K562 (cell line): ENCODE data around the gene STK11. TPM values are rescaled to one million over a fixed set of nuclear protein-coding genes. Genes with fewer than 3 reads are reported as not detected.

Source experiments
- EGR1 ChIP-seq: fragments of 450-650 bp; conservative IDR thresholded peaks from 2 replicates; pipeline ENCODE4 v1.6.1; 2017; ENCODE audit warnings: mild to moderate bottlenecking
- FIP1L1 ChIP-seq: fragments of 200-400 bp; formaldehyde crosslinking; IDR thresholded peaks from 2 replicates; pipeline ENCODE4 v1.6.1; 2018; ENCODE audit warnings: mild to moderate bottlenecking, low read depth, low read length; ENCODE audit not compliant: poor library complexity, severe bottlenecking
- GTF2E2 ChIP-seq: fragments of 200-800 bp; sonication (Bioruptor generic); IDR thresholded peaks from 2 replicates; pipeline ENCODE4 v1.6.1; 2016; ENCODE audit warnings: missing genetic modification characterization, missing compliant biosample characterization
- HDAC1 ChIP-seq, 2 experiments: fragments of 450-650 bp; IDR thresholded peaks; 2 replicates each; pipeline ENCODE4 v1.6.1; 2016 to 2017; ENCODE audit warnings: inconsistent platforms in 1 of 2, mild to moderate bottlenecking in 1 of 2, moderate library complexity in 1 of 2
- NFIC ChIP-seq: fragments of 450-650 bp; IDR thresholded peaks from 2 replicates; pipeline ENCODE4 v1.6.1; 2017; ENCODE audit warnings: mild to moderate bottlenecking, inconsistent platforms
- PCBP1 ChIP-seq: fragments of 200-400 bp; formaldehyde crosslinking; IDR thresholded peaks from 2 replicates; pipeline ENCODE4 v1.6.1; 2018; ENCODE audit warnings: mild to moderate bottlenecking, low read depth, low read length; ENCODE audit not compliant: poor library complexity, severe bottlenecking
- POLR2G ChIP-seq: fragments of 200-400 bp; formaldehyde crosslinking; IDR thresholded peaks from 2 replicates; pipeline ENCODE4 v1.6.1; 2017; ENCODE audit warnings: low read depth, mild to moderate bottlenecking, antibody characterized with exemption, low read length, moderate library complexity
- SAP30 ChIP-seq: fragments of 200-600 bp; sonication (generic); IDR thresholded peaks from 2 replicates; pipeline ENCODE4 v1.6.1; 2012; ENCODE audit warnings: borderline replicate concordance, low read depth, mild to moderate bottlenecking, moderate library complexity, low read length, control low read depth, inconsistent platforms; ENCODE audit not compliant: insufficient read depth, poor library complexity, severe bottlenecking
- SRSF3 ChIP-seq: fragments of 200-400 bp; formaldehyde crosslinking; IDR thresholded peaks from 2 replicates; pipeline ENCODE4 v1.6.1; 2016; ENCODE audit warnings: mild to moderate bottlenecking, low read length, moderate library complexity; ENCODE audit not compliant: insufficient read depth
- TBP ChIP-seq: optimal IDR thresholded peaks from 2 replicates; pipeline ENCODE3; 2011; ENCODE audit warnings: low read depth, low read length, improper control_type of control experiment
- TSC22D4 ChIP-seq: fragments of 450-650 bp; IDR thresholded peaks from 2 replicates; pipeline ENCODE4 v1.6.1; 2016; ENCODE audit warnings: missing genetic modification characterization, missing biosample characterization, control low read depth
- ZBTB7A ChIP-seq: IDR thresholded peaks from 2 replicates; pipeline ENCODE4 v1.6.1; 2011; ENCODE audit warnings: low read depth, mild to moderate bottlenecking, low read length, moderate library complexity, borderline replicate concordance; ENCODE audit not compliant: control insufficient read depth
- polyA plus RNA-seq, 8 experiments: library from polyadenylated mRNA; depleted of rRNA in 4 of 8; stranded (reverse) in 5 of 8; unstranded in 3 of 8; fragments of >200 nt; fragmentation: Nextera tagmentation in 2 of 8; fragmentation: Illumina TruSeq in 1 of 8; extraction: Ambion mirVana in 2 of 8; extraction: Trizol in 1 of 8; gene quantifications; 2 replicates each; pipeline versions ENCODE4 v1.2.1 to v1.2.3, GENCODE V29; 2011 to 2014; ENCODE audit warnings: inconsistent platforms in 1 of 8, missing spikeins in 1 of 8
- total RNA-seq, 7 experiments: library from RNA; depleted of rRNA in 6 of 7; stranded (reverse); fragments of >200 nt in 6 of 7; fragmentation: Illumina TruSeq in 2 of 7; extraction: Trizol in 2 of 7; gene quantifications; 2 replicates each; pipeline versions ENCODE4 v1.2.1 to v1.2.3, GENCODE V29; 2011 to 2021; ENCODE audit warnings: low replicate concordance in 1 of 7
- TF ChIP-seq, protein P1 (sequence below), 2 experiments: fragments of 450-650 bp in 1 of 2; sonication (generic) in 1 of 2; formaldehyde crosslinking in 1 of 2; IDR thresholded peaks; 2 replicates each; pipeline versions ENCODE4 v1.7.1 to v1.9.0; 2016 to 2022; ENCODE audit warnings: inconsistent platforms in 1 of 2, mild to moderate bottlenecking in 1 of 2, missing genetic modification reagents in 1 of 2
- TF ChIP-seq, protein P2 (sequence below): fragments of 450-650 bp; formaldehyde crosslinking; conservative IDR thresholded peaks from 2 replicates; pipeline ENCODE4 v1.4.0; 2022; ENCODE audit warnings: mild to moderate bottlenecking, missing genetic modification characterization
- TF ChIP-seq, protein P3 (sequence below): sonication (generic); formaldehyde crosslinking; IDR thresholded peaks from 2 replicates; pipeline ENCODE4 v1.8.0; 2022; ENCODE audit warnings: missing genetic modification reagents, mild to moderate bottlenecking, moderate library complexity, borderline replicate concordance

Gene STK11
- total and polyA plus RNA-seq, 9 of the 15 experiments (the other 6 are each of a cell fraction or from before 2014, with no cell fraction given) = 0.15 to 96.5 (median 31.7) TPM

GRCh38 chr19:1237027-1237659 is 31.6 kb downstream of the STK11 start (continued):
- TF ChIP-seq, protein P1, sequence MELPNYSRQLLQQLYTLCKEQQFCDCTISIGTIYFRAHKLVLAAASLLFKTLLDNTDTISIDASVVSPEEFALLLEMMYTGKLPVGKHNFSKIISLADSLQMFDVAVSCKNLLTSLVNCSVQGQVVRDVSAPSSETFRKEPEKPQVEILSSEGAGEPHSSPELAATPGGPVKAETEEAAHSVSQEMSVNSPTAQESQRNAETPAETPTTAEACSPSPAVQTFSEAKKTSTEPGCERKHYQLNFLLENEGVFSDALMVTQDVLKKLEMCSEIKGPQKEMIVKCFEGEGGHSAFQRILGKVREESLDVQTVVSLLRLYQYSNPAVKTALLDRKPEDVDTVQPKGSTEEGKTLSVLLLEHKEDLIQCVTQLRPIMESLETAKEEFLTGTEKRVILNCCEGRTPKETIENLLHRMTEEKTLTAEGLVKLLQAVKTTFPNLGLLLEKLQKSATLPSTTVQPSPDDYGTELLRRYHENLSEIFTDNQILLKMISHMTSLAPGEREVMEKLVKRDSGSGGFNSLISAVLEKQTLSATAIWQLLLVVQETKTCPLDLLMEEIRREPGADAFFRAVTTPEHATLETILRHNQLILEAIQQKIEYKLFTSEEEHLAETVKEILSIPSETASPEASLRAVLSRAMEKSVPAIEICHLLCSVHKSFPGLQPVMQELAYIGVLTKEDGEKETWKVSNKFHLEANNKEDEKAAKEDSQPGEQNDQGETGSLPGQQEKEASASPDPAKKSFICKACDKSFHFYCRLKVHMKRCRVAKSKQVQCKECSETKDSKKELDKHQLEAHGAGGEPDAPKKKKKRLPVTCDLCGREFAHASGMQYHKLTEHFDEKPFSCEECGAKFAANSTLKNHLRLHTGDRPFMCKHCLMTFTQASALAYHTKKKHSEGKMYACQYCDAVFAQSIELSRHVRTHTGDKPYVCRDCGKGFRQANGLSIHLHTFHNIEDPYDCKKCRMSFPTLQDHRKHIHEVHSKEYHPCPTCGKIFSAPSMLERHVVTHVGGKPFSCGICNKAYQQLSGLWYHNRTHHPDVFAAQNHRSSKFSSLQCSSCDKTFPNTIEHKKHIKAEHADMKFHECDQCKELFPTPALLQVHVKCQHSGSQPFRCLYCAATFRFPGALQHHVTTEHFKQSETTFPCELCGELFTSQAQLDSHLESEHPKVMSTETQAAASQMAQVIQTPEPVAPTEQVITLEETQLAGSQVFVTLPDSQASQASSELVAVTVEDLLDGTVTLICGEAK (IDR thresholded peaks at IDR 0.05) = 0 out of 2 replicates have a peak, but pooled peaks have one; percentile 26
- TF ChIP-seq, protein P1 (CRISPR knock-in tag; IDR thresholded peaks at IDR 0.05) = no peak
- TF ChIP-seq EGR1 = peak; percentile 43
- peak; percentile 15 for TF ChIP-seq SAP30
- no peak for TF ChIP-seq GTF2E2 (tag)
- TF ChIP-seq NFIC = 0 out of 2 replicates have a peak, but pooled peaks have one; percentile 16
- peak; percentile 19 for TF ChIP-seq POLR2G
- TF ChIP-seq TBP = no peak
- TF ChIP-seq ZBTB7A = peak; percentile 47; the same call in 1 of the 2 replicates
- peak; percentile 33 for TF ChIP-seq FIP1L1
- TF ChIP-seq, protein P2, sequence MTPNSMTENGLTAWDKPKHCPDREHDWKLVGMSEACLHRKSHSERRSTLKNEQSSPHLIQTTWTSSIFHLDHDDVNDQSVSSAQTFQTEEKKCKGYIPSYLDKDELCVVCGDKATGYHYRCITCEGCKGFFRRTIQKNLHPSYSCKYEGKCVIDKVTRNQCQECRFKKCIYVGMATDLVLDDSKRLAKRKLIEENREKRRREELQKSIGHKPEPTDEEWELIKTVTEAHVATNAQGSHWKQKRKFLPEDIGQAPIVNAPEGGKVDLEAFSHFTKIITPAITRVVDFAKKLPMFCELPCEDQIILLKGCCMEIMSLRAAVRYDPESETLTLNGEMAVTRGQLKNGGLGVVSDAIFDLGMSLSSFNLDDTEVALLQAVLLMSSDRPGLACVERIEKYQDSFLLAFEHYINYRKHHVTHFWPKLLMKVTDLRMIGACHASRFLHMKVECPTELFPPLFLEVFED (CRISPR knock-in tag) = 0 out of 2 replicates have a peak, but pooled peaks have one; percentile 56
- peak; percentile 51 for TF ChIP-seq PCBP1
- TF ChIP-seq SRSF3 = no peak
- TF ChIP-seq, protein P3, sequence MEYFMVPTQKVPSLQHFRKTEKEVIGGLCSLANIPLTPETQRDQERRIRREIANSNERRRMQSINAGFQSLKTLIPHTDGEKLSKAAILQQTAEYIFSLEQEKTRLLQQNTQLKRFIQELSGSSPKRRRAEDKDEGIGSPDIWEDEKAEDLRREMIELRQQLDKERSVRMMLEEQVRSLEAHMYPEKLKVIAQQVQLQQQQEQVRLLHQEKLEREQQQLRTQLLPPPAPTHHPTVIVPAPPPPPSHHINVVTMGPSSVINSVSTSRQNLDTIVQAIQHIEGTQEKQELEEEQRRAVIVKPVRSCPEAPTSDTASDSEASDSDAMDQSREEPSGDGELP (CRISPR knock-in tag) = peak; percentile 19; the same call in 1 of the 2 replicates
- TF ChIP-seq HDAC1 (IDR thresholded peaks at IDR 0.05) = peak in 1 of 2 experiments; percentile 22; a peak in 1 of 4 replicates
- no peak for TF ChIP-seq TSC22D4
- TF ChIP-seq, all 486 proteins: peak for 17
